HG03097 (cell line): ENCODE data around the gene REEP3.

Experiments
- ATAC-seq: cut with Tn5 transposase; IDR thresholded peaks from one replicate; pipeline ENCODE4 v1.9.1; 2021; ENCODE audit not compliant: unreplicated experiment, low FRiP score

The REEP3 gene

DNA sequence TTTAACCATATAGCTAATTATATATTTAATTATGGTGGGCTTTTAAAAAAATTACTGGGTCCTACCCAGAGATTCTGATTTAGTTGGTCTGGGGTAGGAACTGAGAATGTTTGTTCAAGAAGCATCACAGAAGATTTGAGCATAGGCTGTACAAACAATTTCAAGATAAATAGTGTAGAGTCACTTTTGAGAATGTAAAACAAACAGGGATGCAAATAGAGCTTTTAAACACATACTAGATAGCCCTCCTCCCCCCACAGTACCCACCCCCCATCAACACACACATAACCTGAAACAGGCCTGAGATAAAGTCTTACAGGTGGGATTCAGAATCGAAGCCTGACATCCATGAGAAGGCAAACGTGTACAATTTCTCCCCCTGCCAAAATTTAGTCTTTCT lies 15.6 kb upstream of the REEP3 start:
- no peak for ATAC-seq

DNA sequence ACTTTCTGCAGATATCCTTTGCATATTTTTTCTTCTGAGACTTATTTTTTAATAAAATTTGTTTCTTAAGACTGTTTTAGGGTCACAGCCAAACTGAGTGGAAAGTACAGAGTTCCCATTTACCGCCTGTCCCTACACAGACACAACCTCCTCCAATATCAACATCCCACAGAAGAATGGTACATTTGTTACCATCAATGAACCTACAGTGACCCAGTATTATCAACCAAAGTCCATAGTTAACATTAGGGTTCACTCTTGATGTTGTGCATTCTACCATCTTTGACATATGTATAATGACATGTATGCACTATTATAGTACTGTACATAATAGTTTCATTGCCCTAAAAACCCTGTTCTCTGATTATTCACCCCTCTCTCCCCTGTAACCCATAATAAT lies 14.6 kb upstream of the REEP3 start:
- ATAC-seq: no peak

DNA sequence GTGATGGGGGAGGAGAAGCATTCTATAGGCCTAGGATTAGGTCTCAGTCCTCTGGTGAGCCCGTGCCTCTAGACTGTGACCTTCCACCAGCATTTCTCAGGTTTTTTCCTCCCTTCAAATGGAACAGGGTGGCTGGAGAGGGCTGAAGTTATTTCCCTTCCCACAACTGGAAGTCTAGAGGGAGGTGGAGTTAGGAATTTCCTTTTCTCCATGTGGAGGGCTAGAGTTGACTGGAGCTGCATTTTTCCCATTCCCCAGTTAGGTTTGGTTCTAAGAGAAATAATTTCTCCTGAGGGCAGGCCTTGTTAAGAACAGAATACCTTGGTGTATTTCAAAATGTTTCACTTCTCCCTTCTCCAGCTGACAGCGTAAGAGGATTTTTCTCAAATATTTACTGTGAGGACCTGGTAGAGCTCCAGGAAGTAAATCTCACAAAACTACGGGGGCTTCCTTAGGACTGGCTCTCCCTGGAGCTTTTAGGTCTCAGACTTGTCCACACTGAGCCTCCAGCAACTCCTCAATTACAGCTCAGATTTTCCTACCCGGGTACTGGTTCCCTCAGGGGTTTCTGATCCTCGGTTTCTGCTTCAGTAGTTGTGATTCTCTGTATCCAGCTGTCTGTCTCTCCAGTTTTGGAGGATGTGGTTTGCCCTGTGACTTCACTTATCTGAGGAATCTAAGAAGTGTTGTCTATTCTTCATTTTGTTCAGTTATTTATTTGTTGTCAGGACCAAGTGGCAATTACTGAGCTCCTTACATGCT lies 6.0 kb upstream of the REEP3 start:
- ATAC-seq: no peak

DNA sequence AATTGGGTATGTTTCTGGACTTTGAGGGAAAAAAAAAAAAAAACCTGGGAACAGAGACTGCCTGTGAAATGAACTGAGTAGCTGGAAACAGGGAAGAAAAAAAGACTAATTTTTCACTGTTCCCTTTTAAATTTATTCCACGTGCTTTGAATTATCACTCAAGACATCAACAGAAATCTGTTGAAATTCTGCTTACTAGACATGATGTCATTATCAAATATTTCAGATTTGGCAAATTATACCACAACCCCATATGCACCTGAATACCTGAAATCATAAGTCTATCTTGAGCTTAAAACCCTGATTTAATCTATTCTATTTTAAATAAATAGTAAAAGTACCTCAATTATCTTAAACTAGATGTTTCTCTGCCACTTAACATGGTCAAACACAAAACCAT lies 5.0 kb upstream of the REEP3 start:
- ATAC-seq: no peak

GRCh38 chr10:63518690-63519288 lies 2.4 kb upstream of the REEP3 start:
- ATAC-seq: no peak

- ATAC-seq: peak; percentile 54
Measured at GRCh38 chr10:63521416-63522276, 445 bp downstream of the REEP3 start.

GRCh38 chr10:63522277-63522687 lies 1.1 kb downstream of the REEP3 start:
- no peak for ATAC-seq

DNA sequence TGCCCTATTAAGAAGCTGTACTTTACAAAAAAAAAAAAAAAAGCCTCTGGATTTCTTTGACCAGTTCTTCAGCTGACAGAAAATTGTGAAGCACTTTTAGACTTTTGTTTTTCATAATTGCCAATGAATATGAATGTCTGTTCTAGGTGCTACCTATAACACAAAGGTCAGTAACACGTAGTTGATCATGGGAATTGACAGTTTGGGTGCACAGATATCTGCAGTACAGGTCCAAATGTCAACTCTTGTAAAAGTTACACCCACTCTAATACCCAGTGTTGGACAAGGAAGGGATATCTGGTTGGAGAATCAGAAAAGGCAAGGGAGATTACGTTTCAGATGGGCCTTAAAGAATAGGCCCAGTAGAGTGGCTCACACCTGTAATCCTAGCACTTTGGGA lies 1.8 kb downstream of the REEP3 start:
- ATAC-seq: no peak

DNA sequence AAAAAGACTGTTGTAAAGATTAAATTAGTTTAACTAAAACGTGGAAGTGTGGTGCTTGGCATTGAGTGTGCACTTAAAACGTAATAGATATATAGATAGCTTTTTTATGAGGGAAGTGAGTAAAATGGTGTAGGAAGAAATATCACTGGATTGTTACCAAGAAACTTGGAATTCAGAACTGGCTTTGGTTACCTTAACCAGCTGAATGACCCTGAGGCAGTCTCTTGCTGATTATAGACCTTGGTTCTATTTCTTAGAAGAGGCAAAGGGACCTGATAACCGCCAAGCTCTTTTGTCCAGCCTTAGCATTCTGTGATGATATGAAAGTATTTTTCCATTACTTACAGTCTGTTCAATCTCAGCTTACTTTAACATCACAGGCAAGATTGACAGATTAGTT lies 3.8 kb downstream of the REEP3 start:
- no peak for ATAC-seq

- ATAC-seq: no peak
Measured at GRCh38 chr10:63527401-63527800, 6.2 kb downstream of the REEP3 start.

DNA sequence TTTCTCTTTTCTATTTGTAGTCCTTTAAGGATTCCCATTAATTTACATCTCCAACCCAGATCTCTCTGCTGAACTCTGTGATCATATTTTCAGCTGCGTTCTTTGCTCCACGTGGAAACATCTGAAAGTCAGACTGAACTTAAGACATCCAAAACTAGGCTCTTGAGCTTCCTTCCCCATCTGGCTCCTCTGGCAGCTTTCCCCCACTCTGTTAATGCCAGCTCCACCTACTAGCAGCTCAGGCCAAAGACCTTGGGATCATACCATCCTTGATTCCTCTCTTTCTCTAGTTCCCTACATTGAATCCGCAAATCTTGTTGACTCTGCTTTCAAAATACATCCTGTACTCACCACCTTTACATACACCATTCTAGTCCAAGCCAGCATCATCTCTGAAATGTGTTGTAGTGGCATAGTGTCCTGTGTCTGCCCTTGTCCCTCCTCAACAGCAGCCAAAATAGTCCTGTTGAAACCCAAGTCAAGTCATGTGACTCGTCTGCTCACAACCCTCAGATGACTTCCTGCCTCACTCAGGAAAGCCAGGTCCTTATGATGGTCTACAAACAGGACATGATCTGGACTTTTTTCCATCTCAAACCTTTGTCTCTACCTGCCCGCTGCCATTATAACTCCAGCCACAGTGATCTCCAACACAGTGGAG lies 7.0 kb downstream of the REEP3 start:
- ATAC-seq: no peak

DNA sequence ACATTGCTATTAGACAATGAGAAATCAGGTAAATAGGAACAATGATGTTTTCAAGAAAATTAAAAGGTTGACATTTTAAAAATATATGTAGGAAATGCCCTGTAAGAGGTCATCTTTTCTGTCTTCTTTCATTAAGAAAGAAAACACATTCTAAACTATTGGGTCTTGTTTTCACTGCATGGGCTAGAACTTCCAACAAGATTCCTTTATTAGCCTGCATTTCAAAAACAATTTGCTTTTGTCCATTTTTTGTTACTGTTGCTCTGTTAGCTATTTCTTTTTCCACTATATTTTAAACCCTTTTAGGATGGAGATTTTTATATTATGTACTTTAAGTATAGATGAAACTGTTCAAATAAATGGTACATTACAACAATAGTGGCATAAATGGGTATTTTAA lies 9.2 kb downstream of the REEP3 start:
- no peak for ATAC-seq

GRCh38 chr10:63534723-63535122 lies 13.5 kb downstream of the REEP3 start:
- ATAC-seq: no peak

DNA sequence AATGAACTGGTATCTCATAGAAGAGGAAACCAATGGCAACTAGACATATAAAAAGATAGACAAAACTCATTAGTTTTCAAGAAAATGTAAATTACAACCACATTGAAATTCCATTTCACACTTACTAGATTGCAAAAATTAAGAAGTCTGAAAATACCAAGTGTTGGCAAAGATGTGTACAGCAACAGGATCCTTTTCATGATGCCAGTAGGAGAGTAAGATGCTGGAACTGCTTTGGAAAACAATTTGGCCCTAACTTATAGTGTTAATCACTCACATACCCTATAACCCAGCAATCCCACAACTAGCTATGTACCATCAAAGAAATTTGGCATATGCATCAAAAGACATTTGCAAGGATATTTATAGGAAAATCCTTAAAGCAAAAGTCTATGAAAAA lies 15.5 kb downstream of the REEP3 start:
- ATAC-seq: no peak

- no peak for ATAC-seq
Measured at GRCh38 chr10:63537536-63537935, 16.3 kb downstream of the REEP3 start.

DNA sequence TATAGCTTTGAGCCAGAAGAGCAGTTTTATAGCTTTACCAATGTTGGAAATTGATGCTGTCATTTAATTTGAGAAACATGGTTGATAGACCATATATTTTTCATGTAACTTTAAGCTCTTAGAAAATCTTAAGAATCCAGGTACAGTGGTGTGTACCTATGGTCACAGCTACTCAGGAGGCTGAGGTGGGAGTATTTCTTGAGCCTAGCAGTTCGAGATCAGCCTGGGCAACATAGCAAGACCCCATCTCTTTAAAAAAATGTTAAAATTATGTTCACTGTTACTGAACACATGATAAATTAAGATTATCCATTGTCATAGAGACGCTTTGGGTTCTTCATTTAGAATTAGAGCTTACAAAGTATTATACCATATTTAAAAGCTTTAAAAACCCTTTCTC lies 18.2 kb downstream of the REEP3 start:
- ATAC-seq: no peak

DNA sequence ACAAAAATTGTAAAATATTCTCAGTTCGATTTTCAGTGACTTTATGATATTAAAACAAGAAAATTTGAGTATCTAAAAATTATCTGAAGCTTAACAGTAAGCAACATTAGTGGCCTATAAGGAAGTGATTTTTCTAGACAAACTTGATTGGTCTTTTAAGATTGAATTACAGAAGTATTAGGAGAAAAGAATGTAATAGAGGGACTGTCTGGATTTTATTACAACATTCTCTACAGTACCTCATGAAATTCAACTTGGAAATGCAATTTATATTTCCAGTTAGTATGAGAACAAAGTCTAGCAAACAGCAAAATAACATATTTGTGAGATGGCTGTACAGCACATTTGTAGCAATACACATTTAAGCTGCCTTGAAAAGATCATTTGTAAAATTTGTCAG lies 18.8 kb downstream of the REEP3 start:
- ATAC-seq: no peak

DNA sequence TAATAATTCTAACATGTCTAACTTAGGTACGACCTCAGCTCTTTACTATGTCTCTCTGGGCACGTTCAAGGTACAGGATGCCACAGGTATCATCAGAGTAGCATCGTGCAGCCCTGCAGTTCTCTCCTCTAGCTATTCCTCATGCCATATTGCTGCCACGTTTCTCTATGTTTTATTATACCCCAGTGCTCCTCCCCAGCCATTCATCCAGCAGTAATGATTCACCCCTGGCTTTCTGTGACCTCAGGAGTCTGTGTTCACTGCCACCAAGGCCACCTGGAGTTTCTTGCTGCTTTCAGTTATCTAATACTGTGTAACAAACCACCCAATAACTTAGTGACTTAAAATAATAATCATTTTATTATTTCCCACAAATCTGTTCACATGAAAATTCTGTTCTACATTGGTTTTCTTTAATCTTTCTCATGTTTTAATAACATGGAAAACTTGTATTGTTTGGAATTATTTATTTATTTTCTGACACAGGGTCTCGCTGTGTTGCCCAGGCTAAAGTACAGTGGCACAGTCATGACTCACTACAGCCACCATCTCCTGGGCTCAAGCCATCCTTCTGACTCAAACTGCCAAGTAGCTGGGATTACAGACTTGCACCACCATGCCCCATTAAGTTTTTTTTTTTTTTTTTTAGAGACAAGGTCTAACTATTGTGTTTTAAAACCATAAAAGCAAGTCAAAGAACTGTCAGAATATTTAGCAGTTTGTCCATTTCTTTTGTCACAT lies 21.8 kb downstream of the REEP3 start:
- no peak for ATAC-seq

GRCh38 chr10:63543576-63543962 lies 22.4 kb downstream of the REEP3 start:
- ATAC-seq: no peak

GRCh38 chr10:63544418-63544817 lies 23.2 kb downstream of the REEP3 start:
- no peak for ATAC-seq
